GM21526 (cell line): ENCODE data around the gene PTGIS.
"Not testable (repeated sequence)": the region's sequence is repeated elsewhere in the genome, so short reads cannot be mapped to it uniquely, and the experiment has no call there.

Experiments
- ATAC-seq: cut with Tn5 transposase; IDR thresholded peaks from one replicate; pipeline ENCODE4 v1.9.1; 2021; ENCODE audit warnings: moderate library complexity; ENCODE audit not compliant: unreplicated experiment, low FRiP score

PTGIS gene

DNA sequence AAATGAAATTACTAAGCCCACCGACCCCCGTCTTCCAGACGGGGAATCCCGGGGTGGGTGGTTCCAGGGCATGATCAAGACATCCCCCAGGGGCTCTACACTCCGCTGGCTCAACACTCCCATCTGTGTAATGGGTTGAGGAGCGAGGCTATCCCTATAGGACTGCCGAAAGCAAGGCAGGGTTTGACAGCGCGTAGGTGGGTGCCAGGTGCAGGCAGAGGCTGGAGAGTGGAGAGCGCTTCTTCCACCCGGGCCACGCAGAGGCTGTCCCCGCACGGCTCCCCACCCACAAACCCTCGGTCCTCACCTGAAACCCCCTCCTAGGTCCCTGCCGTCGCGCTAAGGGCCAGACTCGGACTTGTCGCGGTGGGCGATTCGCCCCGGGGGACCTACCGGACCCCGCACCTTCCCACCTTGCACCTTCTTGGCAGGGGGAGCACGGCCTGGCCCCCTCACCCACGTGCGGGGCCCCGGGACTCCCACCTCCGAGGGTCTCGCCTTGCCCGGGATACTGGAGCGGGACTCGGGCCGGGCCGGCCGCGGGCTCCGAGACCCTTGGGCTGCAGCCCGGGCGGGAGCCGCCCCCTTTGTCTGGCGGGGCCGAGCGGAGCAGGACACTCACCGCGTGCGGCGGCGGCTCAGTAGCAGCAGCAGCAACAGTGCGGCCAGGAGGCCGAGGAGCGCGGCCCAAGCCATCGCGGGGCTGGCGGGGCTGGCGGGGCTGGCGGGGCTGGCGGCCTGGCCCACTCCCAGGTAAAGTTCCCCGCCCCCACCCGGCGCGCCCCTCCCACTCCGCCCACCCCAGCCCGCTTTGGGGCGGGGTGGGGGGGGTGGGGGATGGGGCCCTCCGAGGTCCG is at the start of gene PTGIS:
PTGIS (minus strand) TSS at position 717 of the 857 bp plus-strand sequence; CDS start at position 696, 21 bp downstream.
- no peak for ATAC-seq

DNA sequence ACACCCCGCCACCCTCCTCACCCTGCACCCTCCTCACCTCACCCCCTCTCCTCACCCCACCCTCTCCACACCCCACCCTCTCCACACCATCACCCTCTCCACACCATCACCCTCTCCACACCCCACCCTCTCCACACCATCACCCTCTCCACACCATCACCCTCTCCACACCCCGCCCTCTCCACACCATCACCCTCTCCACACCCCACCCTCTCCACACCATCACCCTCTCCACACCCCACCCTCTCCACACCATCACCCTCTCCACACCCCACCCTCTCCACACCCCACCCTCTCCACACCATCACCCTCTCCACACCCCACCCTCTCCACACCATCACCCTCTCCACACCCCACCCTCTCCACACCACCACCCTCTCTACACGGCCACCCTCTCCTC is 49.5 kb upstream of the PTGIS start:
- not testable (repeated sequence) for ATAC-seq

DNA sequence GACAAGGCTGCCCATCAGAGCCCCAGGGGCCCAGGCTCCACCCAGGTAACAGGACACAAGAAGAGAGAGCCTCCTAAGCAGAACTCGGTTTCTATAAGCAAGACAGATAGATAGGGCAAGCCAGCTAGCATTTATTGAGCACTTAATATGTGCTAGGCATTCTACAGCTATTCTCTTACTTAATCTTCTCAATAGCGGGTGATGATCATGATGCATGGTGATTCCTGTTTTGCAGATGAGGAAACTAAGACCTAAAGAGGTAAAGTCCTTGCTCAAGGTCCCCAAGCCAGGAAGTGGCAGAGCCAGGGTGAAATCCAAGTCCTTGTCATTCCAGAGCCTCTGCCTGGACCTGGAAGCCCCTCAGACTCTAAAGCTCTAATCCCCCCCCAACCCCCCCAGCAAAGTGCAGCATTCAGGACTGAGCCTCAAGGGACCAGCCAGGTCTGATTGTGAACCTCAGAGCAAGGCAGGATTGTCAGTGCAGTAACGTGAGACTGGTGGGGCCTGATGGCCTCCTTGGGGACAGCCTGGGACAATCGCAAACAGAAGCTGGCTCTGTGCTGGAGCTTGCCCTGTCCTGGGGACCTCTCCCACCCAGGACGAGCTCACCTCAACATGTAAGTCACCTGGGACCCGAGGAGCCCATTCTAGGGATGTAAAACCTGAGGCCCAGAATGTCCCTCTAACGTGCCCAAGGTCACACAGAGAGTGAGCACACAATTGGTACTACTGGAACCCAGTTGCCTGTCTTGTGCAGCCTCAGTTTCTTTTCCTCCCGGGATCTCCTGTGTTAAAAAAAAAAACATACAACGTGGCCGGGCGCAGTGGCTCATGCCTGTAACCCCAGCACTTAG is 48.4 kb upstream of the PTGIS start:
- ATAC-seq: no peak

- no peak for ATAC-seq
Observed at GRCh38 chr20:49615401-49616153, 47.6 kb upstream of the PTGIS start.

DNA sequence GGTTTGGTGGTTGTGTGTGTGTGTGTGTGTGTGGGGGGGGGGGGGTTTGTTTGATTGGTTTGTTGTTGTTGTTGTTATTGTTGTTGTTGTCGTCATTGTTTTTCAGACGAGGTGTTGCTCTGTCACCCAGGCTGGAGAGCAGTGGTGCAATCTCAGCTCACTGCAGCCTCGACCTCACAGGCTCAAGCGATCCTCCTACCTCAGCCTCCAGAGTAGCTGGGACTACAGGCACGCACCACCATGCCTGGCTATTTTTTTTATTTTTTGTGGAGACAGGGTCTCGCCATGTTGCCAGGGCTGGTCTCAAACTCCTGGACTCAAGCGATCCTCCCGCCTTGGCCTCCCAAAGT is 47.1 kb upstream of the PTGIS start:
- ATAC-seq: not testable (repeated sequence)

- ATAC-seq: no peak
Observed at GRCh38 chr20:49614338-49615050, 46.6 kb upstream of the PTGIS start.

DNA sequence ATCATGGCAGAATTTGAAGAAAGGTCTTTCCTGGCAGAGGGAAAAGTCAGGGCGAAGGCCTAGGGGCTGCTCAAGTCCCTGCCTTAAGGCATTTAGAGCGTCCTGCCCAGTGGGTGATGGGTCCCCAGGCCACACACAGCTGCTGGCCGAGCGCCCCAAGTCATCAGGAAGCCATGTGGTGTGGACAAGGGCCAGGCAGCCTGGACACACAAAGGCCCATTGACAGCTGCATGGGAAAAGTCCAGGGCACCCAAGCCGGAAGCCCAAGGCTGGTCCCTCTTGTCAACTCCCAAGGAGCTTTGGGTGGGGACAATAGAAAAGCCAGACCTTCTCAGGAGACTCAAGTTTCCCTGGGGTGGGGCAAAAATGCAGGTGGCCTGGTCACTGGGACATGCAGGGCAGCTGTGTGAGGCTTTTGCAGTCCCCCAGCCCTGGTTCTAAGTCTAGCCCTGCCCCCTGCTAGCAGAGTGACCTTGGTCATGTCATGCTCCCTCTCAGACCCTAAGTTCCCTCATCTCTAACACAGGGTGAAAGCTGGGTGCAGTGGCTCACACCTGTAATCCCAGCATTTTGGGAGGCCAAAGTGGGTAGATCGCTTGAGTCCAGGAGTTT is 44.3 kb upstream of the PTGIS start:
- ATAC-seq: no peak

- ATAC-seq: not testable (repeated sequence)
Observed at GRCh38 chr20:49611539-49612126, 43.7 kb upstream of the PTGIS start.

GRCh38 chr20:49610691-49611538 is 43.0 kb upstream of the PTGIS start:
- ATAC-seq: peak; percentile 67

GRCh38 chr20:49608752-49609670 is 41.1 kb upstream of the PTGIS start:
- no peak for ATAC-seq

DNA sequence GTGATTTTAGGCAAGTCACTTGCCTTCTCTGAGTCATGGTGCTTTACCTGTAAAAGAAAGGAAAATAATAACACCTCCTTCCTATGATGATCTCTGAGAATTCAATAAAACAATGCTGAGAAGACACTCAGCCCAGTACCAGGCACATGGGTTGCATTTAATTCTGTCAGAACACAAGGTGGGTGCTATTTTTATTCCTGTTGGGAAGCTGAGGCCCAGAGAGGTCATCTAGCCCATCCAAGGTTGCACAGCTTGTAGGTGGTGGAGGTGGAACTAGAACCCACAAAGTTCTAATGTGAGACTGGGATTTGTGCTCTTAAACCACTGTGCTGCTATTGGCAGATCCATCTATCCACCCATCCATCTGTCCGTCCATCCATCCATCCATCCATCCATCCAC is 39.6 kb upstream of the PTGIS start:
- no peak for ATAC-seq

GRCh38 chr20:49603209-49603627 is 35.3 kb upstream of the PTGIS start:
- ATAC-seq: no peak

DNA sequence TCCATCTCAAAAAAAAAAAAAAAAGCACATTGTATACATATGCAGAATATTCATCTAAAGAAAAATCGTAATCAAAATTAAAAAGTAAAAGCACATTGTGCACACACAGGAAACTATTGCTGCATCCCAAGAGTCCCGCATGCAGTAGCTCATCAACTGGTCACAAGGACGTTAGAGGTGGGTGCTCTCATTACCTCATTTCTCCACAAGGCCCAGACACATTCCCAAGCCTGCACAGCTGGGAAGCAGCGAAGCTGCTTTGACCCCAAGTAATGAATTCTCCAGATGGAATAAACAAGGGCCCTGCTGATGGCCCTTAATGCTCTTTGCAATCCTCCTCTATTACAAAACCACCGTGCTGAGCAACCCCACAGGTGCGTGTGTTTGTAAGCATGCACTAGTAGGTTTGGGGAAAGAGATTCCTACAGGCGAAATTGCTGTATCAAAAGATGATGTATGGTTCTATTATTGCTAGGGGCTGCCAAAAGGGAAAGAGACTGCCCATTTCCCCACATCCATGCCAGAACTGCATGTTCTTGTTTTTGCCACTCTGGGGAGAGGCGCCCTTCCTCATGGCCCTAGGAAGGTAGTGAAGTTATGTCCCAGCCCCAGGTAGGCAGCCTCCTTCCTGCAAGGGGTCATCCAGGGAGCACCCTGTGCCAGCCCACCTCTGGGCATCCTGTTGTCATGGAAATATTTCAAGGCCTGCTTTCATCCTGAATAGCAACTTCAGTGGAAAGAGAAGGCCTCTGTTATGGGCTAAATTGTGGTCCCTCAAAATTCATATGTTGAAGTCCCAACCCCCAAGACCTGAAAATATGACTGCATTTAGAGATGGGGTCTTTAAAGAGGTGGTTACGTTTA is 34.6 kb upstream of the PTGIS start:
- ATAC-seq: no peak

- ATAC-seq: no peak
Observed at GRCh38 chr20:49601153-49601924, 33.4 kb upstream of the PTGIS start.

DNA sequence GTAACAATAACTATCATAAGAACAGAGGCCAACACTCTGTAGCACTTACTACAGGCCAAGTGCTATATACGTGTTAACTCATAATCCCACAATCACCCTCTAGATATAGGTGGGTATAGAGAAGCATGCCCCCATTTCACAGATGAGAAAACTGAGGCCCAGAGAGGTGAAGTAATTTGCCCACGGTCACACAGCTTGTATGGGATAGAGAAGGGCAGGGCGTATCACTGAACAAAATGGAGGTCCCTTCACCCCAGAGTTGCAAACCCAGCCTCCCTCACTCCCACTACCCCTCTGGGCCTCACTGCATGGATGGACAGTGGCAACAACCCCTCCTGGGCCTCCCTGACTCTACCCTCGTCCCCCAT is 31.8 kb upstream of the PTGIS start:
- ATAC-seq: no peak

GRCh38 chr20:49597825-49598395 is 30.0 kb upstream of the PTGIS start:
- ATAC-seq: no peak
